Vagina (tissue), 2 donors: ENCODE measurements around the gene UFD1. TPM values are rescaled to one million over a fixed set of nuclear protein-coding genes. Genes with fewer than 3 reads are reported as not detected.

ENCODE experiments used
- DNase-seq, 2 donors: peaks; one replicate each; pipeline ENCODE4 v3.0.0-alpha.2; 2017; ENCODE audit errors: extremely low spot score in 2 of 2
- H3K27ac ChIP-seq: fragments of 200-600 bp; sonication (generic); one replicate; pipeline ENCODE4 v1.5.1; 2019
- H3K27me3 ChIP-seq: fragments of 200-600 bp; sonication (generic); one replicate; pipeline ENCODE4 v1.5.1; 2019
- H3K36me3 ChIP-seq, 2 donors: fragments of 200-600 bp; sonication (generic); one replicate each; pipeline ENCODE4 v1.5.1; 2017 to 2019
- H3K4me1 ChIP-seq: fragments of 200-600 bp; sonication (generic); one replicate; pipeline ENCODE4 v1.5.1; 2019
- H3K4me3 ChIP-seq, 2 donors: fragments of 200-600 bp; sonication (generic); 1 replicate in 1 of 2; 2 replicates in 1 of 2; pipeline ENCODE4 v1.5.1; 2016 to 2019
- H3K9me3 ChIP-seq: fragments of 200-600 bp; sonication (generic); one replicate; pipeline ENCODE4 v1.5.1; 2019
- POLR2A ChIP-seq, 2 donors: fragments of 450-650 bp; IDR thresholded peaks; one replicate each; pipeline ENCODE4 v1.6.1; 2017; ENCODE audit warnings: antibody characterized with exemption in 2 of 2, mild to moderate bottlenecking in 2 of 2, moderate library complexity in 2 of 2
- POLR2AphosphoS5 ChIP-seq, 2 donors: sonication (generic); formaldehyde crosslinking; IDR thresholded peaks; one replicate each; pipeline ENCODE4 v1.9.0; 2017; ENCODE audit warnings: antibody characterized with exemption in 2 of 2, mild to moderate bottlenecking in 2 of 2, low read depth in 1 of 2; ENCODE audit not compliant: insufficient read depth in 1 of 2
- intact Hi-C: fragments of 100-400 bp; cut with DNase I; formaldehyde crosslinking; loops from one replicate; pipeline ENCODE4 v1.15.1; 2023
- total RNA-seq: library from RNA; depleted of rRNA; stranded (reverse); fragments of >200 nt; gene quantifications from one replicate; pipeline ENCODE4 v1.2.3, GENCODE V29; 2016
- TF ChIP-seq, protein P1 (sequence below), 3 experiments: fragments of 450-650 bp in 2 of 3; fragments of 200-600 bp in 1 of 3; sonication (generic) in 1 of 3; IDR thresholded peaks; one replicate each; pipeline ENCODE4 v1.5.1; 2017 to 2019; ENCODE audit warnings: antibody characterized with exemption in 3 of 3, mild to moderate bottlenecking in 2 of 3, moderate library complexity in 2 of 3

The UFD1 gene
- total RNA-seq, 1 donor from 2014 or later: 66.8 TPM

- H3K9me3 ChIP-seq: no peaks in the 10 kb centered on the region
- H3K27ac ChIP-seq: peak overlapping the region; percentile 48
- H3K36me3 ChIP-seq: no peaks in the 10 kb centered on the region
- intact Hi-C loops: no loop called here
- TF ChIP-seq POLR2AphosphoS5 (IDR thresholded peaks at IDR 0.05; ENCODE audit: insufficient read depth in 1 of 2, low read depth in 1 of 2) (no peak), POLR2A (IDR thresholded peaks at IDR 0.05) (no peak)
- TF ChIP-seq, protein P1, sequence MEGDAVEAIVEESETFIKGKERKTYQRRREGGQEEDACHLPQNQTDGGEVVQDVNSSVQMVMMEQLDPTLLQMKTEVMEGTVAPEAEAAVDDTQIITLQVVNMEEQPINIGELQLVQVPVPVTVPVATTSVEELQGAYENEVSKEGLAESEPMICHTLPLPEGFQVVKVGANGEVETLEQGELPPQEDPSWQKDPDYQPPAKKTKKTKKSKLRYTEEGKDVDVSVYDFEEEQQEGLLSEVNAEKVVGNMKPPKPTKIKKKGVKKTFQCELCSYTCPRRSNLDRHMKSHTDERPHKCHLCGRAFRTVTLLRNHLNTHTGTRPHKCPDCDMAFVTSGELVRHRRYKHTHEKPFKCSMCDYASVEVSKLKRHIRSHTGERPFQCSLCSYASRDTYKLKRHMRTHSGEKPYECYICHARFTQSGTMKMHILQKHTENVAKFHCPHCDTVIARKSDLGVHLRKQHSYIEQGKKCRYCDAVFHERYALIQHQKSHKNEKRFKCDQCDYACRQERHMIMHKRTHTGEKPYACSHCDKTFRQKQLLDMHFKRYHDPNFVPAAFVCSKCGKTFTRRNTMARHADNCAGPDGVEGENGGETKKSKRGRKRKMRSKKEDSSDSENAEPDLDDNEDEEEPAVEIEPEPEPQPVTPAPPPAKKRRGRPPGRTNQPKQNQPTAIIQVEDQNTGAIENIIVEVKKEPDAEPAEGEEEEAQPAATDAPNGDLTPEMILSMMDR (IDR thresholded peaks at IDR 0.05): no peak
- H3K27me3 ChIP-seq: no peaks in the 10 kb centered on the region
- no peak for DNase-seq
- H3K4me3 ChIP-seq: no peak overlapping the region
- peaks cover 20% of the 10 kb centered on the region for H3K4me1 ChIP-seq
Observed at GRCh38 chr22:19525666-19526065, 46.7 kb upstream of the UFD1 start.

DNA sequence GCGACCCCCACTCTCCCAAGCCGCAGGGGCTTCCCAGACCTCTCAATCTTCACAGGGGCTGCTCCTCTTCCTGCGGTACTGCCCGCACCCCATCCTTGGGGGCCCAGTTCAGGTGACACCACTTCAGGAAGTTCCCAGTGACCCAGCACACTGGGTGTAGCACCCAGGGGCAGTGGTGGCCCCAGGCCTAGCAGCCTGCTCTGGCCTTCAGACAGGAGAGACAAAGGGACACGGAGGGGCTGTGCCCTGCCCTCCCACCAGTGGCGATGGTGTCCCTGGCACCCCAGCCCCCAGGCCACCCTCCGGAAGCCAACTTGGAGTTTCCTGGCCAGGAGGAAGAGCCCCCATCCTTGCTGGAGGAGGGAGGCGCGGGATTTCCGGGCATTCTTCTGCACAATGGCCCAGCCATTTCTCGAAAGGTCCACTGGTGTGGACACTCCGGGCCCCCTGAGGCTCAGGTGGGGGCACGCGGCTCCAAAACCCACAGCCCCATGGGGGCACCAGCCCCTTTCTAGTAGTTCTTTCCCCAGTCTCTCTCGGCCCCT, 46.2 kb upstream of the UFD1 start:
- intact Hi-C loops: no loop called here
- H3K27ac ChIP-seq: peak overlapping the region; percentile 48

DNA sequence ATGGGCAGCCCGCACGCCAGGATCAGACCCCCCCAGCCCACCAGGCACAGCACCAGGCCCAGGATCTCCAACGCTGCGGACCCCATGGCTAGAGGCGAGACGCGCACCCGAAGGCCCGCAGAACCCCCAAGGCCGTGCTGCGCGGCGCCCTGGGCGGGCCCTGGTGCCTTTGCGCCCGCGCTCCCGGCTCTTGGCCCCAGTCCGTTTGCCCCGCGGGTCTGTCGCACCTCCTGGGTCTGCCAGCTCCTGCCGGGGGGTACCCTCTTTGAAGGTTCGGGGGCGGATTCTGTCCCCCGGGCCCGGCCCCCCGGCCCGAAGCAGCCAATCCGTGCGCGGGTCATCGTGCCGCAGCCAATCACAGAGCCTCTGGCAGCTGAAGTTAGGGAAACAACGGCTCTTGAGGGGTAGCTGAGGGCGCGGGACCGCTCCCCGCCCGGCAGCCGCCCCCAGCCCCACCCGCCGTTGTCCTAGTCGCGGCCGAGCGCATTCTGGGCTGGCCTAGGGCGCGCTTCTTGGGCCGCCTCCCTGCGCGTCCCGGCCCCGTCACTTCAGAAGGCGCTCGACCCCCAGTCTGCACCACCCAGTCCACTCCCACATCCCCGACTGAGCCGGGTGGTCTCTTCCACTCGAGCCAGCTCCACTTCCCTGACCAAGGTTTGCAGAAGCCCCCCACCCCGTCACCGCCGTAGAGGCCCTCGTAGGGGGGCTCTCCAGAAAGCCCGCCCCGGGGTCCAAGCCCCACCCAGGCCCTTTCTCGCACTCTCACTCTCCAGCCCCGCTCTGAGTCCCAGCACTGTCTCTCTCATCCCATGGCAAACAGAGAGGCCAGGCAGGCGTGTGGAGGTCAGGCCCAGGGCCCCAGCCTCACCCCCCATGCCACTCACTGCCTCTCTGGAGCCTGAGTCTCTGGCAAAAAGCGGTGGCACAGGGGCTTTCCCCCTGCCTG, 45.5 kb upstream of the UFD1 start, which contains the start of gene CLDN5:
CLDN5 (minus strand) TSS at position 241 of the 946 bp plus-strand sequence; CDS start at position 86, 155 bp downstream.
- TF ChIP-seq, protein P1 (IDR thresholded peaks at IDR 0.05): no peak
- peak; percentile 26 to 44 for TF ChIP-seq POLR2AphosphoS5 (IDR thresholded peaks at IDR 0.05; ENCODE audit: insufficient read depth in 1 of 2, low read depth in 1 of 2)
- Histone ChIP-seq H3K27me3 (no peaks in the 10 kb centered on the region), H3K9me3 (no peaks in the 10 kb centered on the region), H3K36me3 (no peaks in the 10 kb centered on the region), H3K4me3 (peak within 1 kb of the TSS; percentile 38 to 44), H3K27ac (peak within 1 kb of the TSS; percentile 68), H3K4me1 (peaks cover 20% of the 10 kb centered on the region)
- intact Hi-C loops: no loop called here
- DNase-seq: no peak

More for the DNA sequence above, 46.2 kb upstream of the UFD1 start:
- TF ChIP-seq POLR2AphosphoS5 (IDR thresholded peaks at IDR 0.05; ENCODE audit: insufficient read depth in 1 of 2, low read depth in 1 of 2) (no peak), POLR2A (IDR thresholded peaks at IDR 0.05) (no peak)
- TF ChIP-seq, protein P1 (IDR thresholded peaks at IDR 0.05): no peak
- Histone ChIP-seq H3K4me3 (peak overlapping the region; percentile 38 to 44), H3K27me3 (no peaks in the 10 kb centered on the region), H3K4me1 (peaks cover 20% of the 10 kb centered on the region), H3K36me3 (no peaks in the 10 kb centered on the region), H3K9me3 (no peaks in the 10 kb centered on the region)
- DNase-seq: no peak

- no peaks in the 10 kb centered on the region for H3K27me3 ChIP-seq
- H3K27ac ChIP-seq: peak overlapping the region; percentile 68
- H3K4me3 ChIP-seq: peak overlapping the region; percentile 38 to 44
- H3K9me3 ChIP-seq: no peaks in the 10 kb centered on the region
- intact Hi-C loops: no loop called here
- no peaks in the 10 kb centered on the region for H3K36me3 ChIP-seq
- peaks cover 20% of the 10 kb centered on the region for H3K4me1 ChIP-seq
- TF ChIP-seq POLR2A (IDR thresholded peaks at IDR 0.05): no peak
- TF ChIP-seq POLR2AphosphoS5 (IDR thresholded peaks at IDR 0.05; ENCODE audit: insufficient read depth in 1 of 2, low read depth in 1 of 2): no peak
- TF ChIP-seq, protein P1 (IDR thresholded peaks at IDR 0.05): no peak
- no peak for DNase-seq
Observed at GRCh38 chr22:19523240-19524169, 44.5 kb upstream of the UFD1 start.
